Femur (tissue), 1 donor: ENCODE results near the gene BIN1.
A peak's percentile ranks its signal among the peaks of the same experiment; 100 is the strongest.

ENCODE experiments used
- DNase-seq: peaks from one replicate; pipeline ENCODE4 v3.0.0-alpha.2; 2017

The BIN1 gene

DNA sequence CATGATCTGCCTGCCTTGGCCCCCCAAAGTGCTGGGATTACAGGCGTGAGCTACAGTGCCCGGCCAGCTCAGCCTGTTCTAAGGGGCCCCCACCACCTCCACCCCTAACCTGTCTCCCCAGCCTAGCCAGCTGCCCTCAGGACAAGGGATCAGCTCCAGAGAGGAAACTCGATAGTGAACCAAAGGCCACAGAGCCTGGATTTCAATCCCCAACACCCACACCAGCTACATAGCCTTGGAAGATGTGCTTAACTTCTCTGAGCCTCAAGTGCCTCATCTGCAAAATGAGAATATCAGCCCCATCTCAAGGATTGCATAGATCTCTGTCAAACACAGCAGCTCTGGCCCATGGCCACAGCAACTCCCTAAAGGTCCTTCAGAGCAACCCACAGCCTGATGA is 32.0 kb downstream of the BIN1 start:
- DNase-seq = no peak

DNA sequence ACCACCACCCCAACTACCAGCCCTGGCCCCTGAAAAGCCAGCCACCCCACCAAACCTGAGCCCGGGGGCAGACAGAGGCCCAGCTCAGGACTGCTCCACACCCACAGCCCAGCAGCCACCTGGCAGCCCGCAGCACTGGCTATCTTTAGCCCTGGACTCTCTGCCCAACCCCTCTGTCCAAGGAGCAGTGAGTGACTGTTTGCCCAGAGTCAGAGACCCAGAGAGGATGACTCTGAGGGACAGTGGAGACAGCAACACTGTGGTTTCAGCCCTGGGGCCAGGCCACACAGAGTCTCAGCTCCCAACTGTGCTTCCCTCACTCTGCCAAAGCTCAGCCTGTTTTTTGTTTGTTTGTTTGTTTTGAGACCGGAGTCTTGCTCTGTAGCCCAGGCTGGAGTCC is 32.6 kb downstream of the BIN1 start:
- DNase-seq = peak; percentile 39

DNA sequence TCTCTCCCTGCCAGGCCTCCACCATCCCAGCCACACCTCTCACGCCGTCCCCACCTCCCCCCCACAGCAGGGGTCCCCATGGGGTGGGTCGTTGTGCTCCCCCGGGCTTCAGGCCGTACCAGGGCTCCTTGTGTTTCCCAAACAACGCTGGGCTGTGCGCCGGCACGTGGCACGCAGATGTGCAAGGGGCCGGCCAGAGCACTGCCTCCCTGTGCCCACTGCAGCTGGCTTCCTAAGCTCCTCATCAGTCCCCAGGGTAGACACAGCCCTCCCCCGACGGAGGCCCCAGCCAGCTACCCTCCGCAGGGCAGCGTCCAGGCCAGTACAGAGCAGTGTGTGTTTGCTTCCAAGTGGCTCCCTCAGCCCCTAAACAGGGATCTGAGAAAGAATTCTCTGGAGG is 34.0 kb downstream of the BIN1 start:
- DNase-seq = peak; percentile 59

DNA sequence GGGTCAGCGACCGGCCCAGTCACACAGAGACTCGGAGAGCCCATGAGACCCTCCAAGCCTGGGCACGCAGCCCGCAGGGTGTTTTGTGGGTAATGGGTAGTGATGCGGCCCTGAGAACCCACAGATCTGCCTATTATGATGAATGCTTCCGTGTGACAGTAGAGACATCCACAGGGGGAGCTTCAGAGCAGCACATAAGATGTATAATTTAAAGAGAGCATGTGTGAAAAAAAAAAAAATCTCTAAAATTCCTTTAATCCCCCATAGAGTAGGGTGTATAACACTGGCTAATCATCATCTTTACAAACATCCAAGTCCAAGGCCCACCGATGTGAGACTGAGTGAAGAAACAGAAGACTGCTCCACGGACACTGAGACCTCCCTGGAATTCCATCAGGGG is 34.6 kb downstream of the BIN1 start:
- DNase-seq = no peak

DNA sequence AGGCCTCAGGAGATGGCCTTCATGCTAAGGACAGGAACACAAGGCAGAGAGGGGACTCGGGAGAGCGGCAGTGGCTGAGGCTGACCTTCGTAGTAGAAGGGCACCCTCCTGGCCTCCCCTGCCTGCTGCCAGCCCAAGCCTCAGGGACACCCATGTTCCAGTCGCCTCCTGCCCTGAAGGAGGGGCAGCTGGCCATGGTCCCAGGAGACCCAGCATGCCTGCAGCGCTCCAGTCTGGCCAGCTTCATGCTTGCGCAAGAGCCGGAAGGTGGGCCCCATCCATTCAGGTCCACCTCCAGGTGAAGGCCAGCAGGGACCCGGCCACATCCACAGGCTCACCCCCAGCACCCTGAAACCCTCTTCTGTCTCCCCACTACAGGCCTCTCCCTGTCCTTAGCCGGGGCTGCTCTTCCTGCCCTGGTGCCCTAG is 35.0 kb downstream of the BIN1 start:
- DNase-seq = no peak

DNA sequence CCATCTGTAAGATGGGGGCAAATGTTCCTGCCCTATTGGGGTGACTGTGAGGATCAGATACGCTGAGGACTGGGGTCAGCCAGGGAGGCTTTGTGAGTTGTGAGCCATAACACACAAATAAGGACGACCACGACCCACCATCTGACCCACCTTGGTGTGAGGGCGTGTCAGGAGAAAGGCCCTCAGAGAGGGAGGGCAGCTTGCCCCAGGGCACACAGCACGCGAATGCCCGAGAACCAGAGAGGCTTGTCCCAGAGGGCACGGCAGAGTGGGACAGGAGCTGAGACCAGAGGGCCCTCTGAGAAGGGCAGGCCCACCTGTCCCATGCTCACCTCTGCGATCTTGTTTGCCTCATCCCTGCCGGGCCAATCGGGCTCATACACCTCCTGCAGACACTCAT is 36.7 kb downstream of the BIN1 start:
- DNase-seq = no peak

DNA sequence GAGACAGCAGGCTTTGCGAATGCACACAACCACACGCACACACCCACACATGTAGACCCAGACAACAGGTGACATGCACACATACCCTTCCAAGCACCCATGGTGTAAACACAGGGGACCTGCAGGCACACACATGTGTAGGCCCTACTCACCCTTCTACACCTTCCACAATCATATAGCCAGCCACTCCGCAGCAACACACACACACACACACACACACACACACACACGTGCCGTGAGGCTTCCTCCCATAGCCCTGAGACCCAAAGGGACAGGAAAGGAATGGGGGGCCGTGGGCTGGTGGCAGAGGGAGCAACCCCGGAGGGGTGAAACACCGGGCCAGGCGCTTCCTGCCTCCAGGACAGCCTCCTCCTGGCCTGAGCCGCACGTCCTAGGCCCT is 37.4 kb downstream of the BIN1 start:
- DNase-seq = no peak

DNA sequence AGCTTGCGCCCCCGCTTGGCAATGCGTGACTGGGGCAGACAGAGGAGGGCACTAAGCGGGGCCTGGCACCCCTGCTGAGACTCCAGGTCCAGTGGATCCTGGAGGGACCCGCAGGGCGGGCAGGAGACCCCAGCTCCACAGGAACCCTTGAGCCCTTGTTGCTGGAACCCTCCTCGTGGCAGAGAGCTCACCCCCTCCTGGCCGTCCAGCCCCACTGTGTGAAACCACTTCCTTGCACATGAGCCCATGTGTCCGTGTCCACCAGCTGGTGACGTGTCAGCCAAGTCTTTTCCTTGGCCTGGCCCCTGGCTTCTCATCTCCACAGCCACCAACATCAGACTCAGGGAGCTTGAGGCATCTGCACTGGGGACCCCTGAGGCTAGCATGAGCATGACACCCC is 38.0 kb downstream of the BIN1 start:
- no peak for DNase-seq

DNA sequence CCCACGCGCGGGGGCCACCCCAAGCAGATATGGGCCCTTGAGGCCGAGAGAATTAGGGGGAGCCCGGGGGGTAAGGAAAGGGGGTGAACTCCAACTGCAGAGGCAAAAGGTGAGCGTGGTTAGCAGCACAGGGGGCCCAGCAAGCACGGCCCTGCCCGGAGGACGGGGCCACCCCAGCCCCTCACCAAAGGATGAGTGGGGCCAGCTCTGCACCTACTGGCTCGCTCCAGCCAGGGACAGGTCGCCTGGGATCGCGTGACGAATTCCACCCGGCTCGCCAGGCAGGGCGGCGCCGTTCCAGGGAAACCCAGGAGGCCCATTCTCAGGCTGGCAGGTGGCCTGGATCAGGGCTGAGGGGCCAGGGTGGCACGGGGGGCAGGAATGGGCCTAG is 38.6 kb downstream of the BIN1 start:
- no peak for DNase-seq

DNA sequence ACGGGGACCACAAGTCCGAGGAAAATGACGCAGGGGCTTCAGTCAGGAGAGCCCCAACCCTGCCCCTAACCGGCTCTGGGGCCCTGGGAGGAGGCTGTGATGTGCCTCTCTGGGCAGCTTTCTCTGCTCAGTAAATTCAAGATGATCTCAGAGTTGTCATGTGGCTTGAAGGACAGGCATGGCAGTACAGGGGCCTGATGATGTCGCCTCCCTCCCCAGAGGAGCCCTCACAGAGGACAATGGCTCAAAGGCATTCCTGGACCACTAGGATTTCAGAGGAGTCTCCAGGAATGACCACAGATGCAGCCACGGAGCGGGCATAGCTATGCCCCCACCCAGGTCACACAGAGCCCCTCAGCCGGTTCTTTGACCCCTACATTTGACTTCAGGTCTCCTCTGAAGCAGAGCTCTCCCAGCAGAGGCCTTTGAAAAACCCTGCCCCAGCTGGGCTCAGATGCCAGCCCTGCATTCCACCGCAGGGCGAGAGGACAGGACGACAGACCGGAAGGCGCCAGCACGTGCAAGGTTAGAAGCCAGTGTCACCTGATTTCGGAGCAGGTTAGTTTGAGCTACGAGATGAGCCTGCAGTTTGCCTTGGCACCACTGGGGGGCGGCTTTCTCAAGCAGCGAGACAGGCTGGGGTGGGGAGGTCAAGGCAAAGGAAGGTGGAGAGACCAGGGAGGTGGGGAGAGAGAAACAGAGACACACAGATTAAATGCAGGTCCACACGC is 39.2 kb downstream of the BIN1 start:
- peak; percentile 70 for DNase-seq

DNA sequence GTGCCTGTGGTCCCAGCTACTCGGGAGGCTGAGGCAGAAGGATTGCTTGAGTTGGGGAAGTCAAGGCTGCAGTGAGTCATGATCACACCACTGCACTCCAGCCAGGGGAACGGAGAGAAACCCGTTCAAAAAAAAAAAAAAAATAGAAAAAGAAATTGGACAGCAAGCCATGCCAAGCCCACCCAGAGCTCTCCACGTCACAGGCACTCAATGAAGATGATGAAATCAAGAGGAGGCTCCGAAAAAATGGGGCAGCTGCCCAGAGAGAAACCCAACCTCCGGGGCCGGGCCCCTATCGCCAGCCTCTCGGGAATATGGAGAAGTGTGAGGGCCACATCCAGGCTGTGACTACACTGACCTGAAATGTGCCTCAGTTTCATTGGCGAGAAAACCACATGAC is 40.0 kb downstream of the BIN1 start:
- DNase-seq = no peak

DNA sequence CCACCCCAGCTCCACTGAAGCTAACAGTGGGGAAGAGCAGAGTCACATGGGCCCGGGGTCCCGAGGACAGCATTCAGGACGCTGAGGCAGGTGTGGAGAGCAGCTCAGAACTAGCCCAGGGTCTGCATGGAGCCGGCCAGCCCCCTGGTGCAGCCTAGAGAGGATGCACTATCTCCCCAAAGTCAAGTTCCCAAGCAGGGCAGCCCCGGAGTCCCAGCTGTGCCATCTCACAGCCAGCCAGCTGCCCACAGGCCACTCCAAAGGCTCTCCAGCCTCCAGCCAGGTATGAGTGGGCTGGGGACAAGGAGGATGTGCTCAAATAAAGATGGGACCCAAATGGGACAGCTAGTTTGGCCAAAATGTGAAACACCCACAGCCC is 41.0 kb downstream of the BIN1 start:
- DNase-seq = no peak

DNA sequence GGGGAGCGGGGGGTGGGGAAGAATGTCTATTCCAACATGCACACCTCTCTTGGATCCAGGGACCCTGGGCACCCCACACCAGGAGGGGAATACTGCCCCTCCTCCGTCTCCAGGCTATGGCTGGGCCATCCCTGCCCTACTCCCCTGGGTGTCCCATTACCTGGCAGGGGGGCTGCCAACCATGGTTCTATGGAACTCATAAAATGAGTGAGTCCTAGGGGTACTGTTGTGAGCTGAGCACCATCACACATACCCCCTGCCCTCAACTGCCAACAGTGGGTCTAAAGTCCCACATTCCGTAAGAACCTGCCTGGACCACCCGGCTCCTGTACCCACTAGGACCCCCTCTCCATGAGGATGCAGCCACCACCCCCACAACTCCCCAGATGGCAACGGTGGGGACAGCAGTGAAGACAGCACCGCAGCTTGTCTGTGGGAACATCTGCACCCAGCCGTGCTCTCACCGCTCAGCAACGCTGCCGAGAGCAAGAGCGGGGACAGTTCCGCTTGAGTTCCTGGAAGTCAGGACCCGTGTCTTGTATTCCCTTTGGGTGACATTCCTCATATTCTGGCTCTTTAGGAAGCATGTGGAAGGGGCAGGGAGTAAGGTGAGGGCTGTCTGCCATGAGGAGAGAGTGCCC is 41.5 kb downstream of the BIN1 start:
- no peak for DNase-seq

DNA sequence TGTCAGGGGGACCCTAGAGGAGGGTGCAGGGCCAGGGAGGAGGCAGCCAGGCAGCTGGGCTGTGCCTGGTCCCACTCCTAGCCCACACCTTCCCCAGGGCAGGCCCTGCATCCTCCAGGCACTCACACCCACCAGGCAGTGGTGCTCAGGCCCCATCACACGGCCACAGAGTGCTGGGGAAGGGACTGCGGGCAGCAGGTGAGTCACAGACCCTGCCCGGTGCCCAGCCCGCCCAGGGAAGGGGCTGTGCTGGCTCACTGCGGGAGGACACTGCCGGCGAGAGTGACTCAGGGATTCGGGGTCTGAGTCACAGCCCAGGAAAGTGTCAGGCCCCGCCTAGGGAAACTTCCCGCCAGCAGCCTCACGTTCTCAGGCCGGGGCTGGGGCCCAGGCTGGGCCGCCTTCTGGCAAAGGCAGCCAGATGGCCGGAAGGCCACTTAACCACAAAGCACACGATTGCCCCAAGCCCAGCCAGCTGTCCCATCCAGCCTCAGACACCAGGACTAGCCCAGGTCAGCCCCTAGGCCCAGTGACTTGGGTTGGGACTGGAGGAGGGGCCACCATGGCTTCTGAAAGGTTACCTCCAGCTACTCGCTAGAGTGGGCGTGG is 42.2 kb downstream of the BIN1 start:
- DNase-seq = peak; percentile 94

DNA sequence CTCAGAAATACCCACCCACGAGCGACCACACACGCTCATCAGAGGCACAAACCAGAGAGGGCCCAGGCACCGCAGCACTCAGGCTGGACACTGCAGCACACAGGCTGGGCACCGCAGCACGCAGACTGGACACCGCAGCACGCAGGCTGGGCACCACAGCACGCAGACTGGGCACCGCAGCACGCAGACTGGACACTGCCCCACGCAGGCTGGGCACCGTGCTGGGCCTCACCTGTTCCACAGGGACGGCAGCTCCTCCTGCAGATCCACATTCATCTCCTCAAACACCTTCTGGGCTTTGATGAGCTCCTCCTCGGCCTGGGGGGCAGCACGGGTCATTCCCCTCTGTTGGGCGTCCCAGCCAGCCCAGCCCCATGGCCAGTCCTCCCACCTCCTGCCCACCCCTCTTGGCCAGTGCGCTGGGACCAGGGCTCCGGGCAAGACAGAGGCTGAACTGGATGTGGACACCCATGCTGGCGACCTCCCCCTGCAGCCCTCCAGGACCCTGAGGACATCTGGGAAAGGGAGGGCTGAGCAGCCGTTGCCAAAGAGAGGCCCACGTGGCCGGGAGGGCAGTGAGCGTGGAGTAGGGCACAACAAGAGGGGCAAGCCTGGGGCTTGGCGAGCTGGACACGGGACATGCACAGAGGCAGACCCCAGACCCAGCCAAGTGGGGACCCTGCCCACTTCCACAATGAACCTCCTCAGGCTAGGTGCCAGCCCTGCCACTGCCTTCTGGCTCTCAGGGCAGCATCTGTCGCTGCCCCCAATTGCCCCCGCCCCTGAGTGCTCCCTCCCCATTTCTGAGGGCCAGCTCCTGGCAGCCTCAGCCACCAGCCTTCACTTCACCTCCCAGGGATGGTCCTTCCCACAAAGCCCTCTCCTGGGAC is 43.0 kb downstream of the BIN1 start:
- no peak for DNase-seq

DNA sequence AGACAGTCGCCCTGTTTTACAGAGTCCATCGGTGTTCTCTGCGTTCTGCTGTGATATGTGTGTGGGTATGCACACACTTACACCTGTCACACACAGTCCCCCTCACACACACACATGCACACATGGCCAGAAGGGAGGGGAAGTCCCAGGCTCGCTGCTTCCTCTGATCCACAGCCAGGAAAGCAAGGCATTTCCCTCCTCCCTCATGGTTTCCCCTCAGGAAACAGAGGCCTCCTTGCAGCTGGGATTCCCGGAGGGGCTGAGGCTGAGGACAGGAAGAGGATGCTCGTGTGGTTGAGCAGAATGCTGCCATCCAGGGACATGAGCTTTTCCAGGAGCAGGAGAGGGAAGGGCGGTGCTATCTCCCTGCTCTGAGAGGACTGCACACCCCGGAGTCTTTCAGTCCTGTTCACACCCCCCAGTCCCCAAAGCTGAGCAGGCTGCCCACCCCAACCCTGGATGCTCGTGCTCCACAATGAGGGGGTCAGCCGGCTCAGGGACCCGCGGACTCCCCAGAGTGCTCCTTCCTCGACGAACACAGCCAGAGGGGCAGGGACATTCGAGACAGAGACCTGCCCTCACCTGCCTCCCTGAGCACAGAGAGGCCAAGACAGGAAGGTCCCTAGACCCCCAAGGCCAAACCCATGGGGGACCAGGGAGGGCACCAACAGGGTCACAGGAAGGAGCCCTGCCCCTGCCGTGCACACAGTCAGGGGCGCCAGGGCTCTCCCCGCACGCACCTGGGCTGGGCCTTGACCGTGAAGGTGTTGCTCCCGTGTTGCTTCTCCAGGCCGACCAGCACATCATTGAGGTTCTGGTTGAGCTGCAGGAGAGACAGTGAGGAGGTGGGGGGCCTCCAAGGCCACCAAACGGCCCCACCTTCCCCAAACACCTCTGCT is 45.3 kb downstream of the BIN1 start:
- DNase-seq = peak; percentile 73

DNA sequence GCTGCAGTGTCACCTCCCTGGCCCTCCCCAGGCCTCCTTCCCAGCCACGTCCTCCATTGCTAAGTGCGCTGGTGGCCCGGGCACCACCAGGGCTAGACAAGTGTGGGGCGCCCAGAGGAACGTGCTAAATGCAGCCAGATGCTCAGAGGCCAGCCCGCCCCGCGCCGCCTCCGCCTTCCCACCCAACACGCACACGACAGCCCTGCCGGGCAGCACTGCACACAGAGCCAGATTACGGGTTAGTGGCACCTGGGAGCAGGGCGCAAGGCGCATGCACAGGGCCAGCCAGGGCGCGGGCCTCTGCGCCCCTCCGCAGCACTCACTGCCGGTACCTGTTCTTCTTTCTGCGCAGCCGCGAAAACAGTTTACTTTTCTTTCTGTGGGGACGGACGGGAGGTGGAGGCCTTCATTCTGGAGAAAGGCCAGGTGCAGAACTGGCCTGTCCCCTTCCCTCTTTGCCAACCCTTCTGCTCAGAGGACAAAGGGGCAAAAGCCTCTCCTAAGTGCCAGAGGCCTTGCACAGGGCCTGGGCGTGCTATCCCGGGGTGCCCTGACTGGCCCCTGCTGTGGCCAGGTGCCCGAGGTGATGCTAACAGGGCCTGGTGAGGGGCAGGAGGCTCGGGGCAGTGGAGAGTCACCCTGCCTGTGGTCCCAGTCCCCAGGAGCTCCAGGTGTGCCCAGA is 46.5 kb downstream of the BIN1 start:
- DNase-seq = no peak

DNA sequence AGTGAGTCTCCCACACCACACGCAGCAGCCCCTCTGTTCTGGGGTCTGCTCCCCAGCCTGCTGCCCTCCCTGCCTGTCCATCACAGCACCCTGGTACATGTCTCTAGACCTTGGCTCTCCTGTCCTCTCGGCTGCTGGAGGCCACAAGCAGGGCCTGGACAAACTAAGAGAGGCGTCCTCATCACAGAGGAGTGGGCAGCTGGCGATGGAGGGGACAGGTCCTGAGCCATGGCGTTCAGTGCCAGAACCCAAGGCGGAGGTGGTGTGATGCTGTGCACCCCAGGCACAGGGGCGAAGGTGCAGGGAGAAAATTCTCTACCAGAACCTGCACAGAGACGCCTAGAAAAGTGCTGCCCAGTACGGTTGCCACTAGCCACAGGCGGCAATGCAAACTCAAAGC is 47.4 kb downstream of the BIN1 start:
- DNase-seq = no peak

DNA sequence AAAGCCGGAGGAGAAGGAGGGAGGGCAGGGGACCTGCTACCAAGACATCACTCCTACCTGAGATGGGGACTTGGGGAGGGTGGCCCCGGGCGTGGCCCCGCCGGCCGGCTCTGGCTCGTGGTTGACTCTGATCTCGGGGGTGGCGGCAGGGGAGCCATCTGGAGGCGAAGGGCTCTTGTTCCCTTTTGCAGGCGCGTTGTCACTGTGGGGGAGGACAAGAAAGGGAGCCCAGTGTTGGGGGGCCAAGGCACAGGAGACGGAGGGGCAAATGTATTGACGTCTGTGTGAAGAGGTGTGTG is 48.1 kb downstream of the BIN1 start:
- no peak for DNase-seq

DNA sequence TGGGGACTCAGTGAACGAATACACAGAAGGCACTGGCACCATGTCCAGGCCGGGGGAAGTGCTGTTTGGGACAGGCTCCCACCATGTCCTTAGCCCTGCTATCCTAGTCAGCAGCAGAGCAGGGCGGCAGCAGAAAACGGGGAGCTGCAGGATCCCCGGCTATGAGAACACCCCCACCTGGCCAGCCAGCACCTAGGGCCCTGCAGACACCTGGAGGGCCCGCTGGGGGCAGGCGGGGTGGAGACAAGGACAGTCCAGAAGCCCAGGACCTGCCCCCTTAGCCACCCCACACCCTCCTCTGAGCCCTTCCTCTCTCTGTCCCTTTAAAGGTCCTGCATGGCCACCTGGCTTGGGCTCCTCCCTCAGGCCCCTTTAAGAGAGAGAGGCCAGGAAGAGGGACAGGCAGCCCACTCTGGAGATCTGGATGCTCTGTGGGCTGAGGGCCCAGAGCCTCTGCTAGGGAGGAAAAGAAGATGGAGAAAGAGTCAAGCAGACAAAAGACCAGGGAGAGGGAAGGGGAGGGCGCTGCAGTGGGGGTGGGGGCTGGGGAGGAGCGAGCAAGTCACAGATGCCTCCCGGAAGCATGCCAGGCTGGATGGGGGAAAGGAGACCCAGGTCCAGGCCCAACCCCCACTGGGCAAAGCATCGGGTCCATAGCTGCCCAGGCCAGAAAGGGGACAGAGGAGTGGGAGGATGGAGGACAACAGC is 48.6 kb downstream of the BIN1 start:
- no peak for DNase-seq
